Cardiac fibroblast (primary cell): ENCODE measurements around the gene FBXO3.

Experiments used
- DNase-seq, 2 donors: peaks; one replicate each; pipeline versions ENCODE4 v3.0.0 to v3.0.0-alpha.2; 2010; ENCODE audit warnings: low read depth in 2 of 2
- H3K4me3 ChIP-seq, 2 donors: replicated peaks in 1 of 2; 1 replicate in 1 of 2; 2 replicates in 1 of 2; pipeline ENCODE4 v1.5.1; 2011; ENCODE audit warnings: low read depth in 2 of 2, low read length in 2 of 2, mild to moderate bottlenecking in 2 of 2, moderate library complexity in 1 of 2
- TF ChIP-seq, protein P1 (sequence below): IDR thresholded peaks from one replicate; pipeline ENCODE4 v1.5.1; 2011; ENCODE audit warnings: low read depth, mild to moderate bottlenecking, low read length, inconsistent platforms

Gene FBXO3

DNA sequence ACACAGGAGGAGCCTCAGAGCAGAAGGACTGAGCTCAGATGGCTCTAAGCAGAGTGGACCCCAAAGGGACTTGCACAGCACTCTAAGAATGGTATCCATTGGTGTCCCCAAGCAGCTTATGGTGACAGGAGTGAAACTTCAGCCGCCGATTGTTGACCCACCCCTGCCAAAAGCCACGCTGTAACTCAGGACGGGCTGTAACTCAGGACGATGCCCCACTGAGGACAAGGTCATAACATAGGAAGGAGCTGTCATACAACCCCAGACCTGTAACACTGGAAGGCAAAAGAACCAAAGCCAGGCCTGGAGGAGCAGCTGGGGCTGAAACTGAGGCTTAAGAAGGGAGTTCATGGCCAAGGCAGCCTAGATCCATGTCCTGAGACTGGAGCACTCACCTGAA, 52.3 kb downstream of the FBXO3 start:
- H3K4me3 ChIP-seq, result no peak overlapping the region
- no peak for DNase-seq
- TF ChIP-seq, protein P1, sequence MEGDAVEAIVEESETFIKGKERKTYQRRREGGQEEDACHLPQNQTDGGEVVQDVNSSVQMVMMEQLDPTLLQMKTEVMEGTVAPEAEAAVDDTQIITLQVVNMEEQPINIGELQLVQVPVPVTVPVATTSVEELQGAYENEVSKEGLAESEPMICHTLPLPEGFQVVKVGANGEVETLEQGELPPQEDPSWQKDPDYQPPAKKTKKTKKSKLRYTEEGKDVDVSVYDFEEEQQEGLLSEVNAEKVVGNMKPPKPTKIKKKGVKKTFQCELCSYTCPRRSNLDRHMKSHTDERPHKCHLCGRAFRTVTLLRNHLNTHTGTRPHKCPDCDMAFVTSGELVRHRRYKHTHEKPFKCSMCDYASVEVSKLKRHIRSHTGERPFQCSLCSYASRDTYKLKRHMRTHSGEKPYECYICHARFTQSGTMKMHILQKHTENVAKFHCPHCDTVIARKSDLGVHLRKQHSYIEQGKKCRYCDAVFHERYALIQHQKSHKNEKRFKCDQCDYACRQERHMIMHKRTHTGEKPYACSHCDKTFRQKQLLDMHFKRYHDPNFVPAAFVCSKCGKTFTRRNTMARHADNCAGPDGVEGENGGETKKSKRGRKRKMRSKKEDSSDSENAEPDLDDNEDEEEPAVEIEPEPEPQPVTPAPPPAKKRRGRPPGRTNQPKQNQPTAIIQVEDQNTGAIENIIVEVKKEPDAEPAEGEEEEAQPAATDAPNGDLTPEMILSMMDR, result no peak

DNA sequence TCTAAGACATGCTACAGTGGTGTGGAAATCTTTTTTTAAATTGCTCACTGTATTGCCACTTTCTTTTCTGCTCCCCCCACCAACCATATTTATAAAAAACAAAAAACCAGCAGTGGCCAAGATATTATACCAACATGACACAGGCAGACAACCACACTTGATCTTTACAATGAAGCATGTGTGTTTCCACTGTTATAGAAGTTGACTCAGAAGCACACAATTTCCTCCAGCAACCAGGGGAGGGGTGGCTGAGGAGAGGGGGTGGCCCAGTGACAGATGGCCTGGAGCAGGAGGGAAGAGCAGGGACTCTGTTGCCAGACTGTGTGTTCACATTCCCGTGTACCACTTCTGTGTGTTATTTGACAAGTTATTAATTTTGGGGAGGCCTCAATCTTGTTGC, 52.9 kb downstream of the FBXO3 start:
- TF ChIP-seq, protein P1, result no peak
- no peak overlapping the region for H3K4me3 ChIP-seq
- peak; percentile 48 to 82 for DNase-seq

GRCh38 chr11:33719587-33719986, 54.7 kb downstream of the FBXO3 start:
- TF ChIP-seq, protein P1, result no peak
- peak in 1 of 2 donors; percentile 7 for DNase-seq
- H3K4me3 ChIP-seq, result no peak overlapping the region

DNA sequence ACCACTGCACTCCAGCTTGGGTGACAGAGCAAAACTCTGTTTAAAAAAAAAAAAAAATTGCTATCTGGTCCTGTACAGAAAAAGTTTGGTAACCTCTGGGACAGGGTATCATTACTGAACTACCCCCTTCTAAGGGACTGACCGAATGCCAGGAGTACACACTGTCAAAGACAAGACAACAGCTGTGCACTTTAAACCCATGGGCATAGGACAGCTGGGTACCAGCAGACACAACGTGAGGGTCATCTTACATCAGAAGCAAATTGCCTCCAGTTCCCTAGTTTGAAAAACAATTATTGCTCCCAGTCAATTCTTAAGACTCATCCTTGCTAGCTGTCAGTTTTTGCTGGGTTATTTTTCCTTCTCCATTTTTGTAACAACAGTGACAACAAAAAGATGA, 55.9 kb downstream of the FBXO3 start:
- no peak for DNase-seq
- TF ChIP-seq, protein P1, result no peak

DNA sequence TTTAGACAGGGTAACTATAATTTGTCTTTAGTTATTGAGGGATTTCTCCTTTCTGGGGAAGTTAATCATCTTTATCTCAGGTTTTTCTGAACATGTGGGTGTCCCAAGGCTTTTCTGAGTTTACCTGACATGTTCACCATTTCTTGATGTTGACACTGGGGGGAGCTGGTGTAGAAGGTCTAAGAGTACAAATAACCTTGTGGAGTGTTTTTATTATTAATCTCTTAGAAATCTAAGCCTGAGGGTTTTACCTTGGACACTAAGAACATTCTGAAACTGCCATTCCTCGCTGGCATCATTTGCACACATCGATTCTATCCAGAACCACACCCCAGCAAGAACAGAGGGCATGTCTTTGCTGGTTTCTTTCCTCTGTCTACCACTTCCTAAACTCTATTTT, 58.1 kb downstream of the FBXO3 start:
- TF ChIP-seq, protein P1, result peak; percentile 36
- H3K4me3 ChIP-seq, result no peak overlapping the region
- DNase-seq, result peak; percentile 58 to 65

More for the DNA sequence above, 55.9 kb downstream of the FBXO3 start:
- no peak overlapping the region for H3K4me3 ChIP-seq

DNA sequence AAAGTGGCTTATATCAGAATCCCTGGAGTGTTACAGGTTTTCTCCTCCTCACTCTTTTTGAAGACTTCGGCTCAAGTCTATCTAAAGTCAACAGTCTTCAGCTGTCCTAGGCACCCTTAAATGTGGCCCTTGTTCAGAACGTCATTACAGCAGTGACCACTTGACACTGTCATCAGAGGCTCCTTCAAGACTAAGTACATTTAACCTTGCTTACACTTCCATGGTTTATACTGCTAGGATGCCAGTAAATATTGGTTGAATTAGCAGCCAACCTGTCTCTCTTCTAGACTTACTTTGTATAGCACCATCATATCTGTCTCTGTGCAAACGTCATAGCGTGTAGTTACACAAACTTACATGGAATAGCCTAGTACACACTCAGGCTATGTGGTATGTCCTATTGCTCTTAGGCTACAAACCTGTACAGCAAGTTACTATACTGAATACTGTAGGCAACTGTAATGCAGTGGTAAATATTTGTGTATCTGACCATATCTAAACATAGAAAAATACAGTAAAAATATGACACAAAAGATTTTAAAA, 60.4 kb downstream of the FBXO3 start:
- no peak for DNase-seq
- H3K4me3 ChIP-seq, result no peak overlapping the region
- TF ChIP-seq, protein P1, result no peak

DNA sequence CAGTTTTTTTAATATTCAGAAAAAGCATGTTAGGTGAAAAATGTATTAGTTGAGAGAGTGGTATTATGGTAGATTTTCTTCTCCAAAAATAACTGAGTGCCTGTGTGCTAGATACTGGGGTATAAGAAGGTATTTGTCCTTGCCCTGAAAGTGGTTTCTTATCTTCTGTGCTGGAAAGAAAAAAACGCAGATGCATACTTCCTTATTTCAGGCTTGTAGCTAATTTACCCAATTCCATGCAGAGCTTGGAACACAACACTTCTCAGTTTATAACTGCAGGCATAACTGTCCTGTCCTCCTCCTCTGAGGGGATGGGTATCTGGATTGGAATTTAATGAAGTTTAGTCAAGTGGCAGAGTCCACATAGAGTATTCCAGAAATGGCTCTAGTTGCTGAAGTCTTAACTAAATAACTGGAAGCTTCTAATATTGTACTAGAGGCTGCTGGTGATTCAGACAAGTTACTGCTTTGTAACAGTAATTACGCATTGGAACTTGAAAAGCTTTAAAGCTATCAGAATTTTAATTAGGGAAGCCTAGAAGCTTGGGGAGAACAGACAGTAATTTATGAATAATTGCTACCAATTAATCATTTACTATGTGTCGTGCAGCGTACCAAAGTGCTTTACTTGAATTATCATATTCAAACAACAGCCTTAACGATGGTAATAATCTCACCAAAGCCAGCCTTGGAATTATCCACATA, 61.0 kb downstream of the FBXO3 start:
- H3K4me3 ChIP-seq, result no peak overlapping the region
- TF ChIP-seq, protein P1, result no peak
- DNase-seq, result peak in 1 of 2 donors; percentile 52
